C1 segment of cervical spinal cord (tissue), 14 donors: ENCODE data around the gene ZNF780A.
"Not testable (repeated sequence)": the region's sequence is repeated elsewhere in the genome, so short reads cannot be mapped to it uniquely, and the experiment has no call there.

ENCODE experiments used
- DNase-seq, 14 donors: peaks; one replicate each; lab custom pipeline; 2025; lab: John Stamatoyannopoulos, UW

ZNF780A gene

DNA sequence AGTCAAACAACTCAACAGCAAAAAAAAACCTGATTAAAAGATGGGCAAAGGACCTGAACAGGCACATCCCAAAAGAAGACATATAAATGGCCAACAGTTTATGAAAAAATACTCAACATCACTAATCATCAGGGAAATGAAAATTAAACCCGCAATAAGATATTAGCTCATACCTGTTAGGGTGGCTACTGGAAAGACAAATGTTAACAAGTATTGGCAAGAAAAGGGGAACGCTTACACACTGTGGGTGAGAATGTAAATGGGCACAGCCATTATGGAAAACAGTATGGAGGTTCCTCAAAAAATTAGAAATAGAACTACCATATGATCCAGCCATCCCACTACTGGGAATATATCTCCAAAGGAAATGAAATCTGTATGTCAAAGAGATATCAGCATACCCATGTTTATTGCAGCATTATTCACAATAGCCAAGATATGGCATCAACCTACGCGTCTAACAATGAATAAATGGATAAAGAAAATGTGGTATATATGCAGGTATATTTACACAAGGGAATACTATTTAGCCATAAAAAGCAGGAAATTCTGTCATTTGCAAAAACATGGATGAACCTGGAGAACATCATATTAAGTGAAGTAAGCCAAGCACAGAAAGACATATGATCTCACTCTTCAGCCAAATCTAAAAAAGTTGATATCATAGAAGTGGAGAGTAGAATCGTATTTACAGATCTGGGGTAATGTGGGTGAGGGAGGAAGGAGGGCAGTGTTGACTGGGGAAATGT lies 2.3 kb downstream of the ZNF780A start:
- DNase-seq: no peak

DNA sequence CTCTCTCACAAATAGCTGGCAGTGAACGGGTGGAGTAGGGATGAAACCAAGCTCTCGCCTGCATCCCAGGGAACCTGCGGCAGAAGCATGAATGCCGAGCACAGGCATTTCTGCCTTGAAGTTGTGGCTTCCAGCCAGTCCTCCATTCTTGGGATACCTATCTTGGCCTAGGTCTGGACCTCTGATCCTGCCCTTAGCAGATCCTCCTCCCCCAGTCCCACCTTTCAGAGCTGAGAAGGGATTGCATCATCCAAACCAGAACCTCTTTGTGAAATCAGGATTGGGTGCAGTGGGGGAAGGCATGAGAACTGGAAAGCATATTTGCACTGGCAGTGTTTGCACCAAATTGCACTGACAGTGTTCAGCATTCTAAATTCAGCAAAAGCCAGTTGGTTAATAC lies 5.8 kb downstream of the ZNF780A start:
- DNase-seq: no peak

DNA sequence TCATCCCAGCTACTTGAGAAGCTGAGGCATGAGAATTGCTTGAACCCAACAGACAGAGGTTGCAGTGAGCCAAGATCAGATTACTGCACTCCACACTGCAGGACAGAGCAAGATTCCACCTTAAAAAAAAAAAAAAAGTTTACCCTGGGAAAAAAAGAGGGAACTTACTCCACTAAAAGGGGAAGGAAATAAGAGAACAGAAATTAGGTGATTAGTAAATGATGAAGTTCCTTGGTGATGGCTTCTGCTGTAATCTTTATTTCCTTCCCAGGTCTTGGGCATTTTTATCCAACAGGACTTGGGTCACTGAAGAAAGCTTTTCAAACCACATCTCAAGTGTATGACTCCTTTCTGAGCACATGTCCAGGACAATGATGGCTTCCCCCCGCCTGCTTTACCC lies 9.3 kb downstream of the ZNF780A start:
- no peak for DNase-seq

DNA sequence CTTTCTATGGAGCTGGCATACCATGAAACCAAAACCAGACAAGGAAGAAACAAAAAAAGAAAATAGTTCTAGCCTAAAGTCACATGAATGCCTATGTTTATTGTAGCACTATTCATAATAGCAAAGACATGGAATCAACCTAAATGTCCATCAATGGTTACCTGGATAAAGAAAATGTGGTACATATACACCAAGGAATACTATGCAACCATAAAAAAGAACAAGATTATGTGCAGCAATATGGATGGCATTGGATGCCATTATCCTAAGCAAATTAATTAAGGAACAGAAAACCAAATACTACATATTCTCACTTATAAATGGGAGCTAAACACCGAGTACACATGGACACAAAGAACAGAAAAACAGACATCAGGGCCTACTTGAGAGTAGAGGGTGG lies 10.5 kb downstream of the ZNF780A start:
- DNase-seq: no peak

DNA sequence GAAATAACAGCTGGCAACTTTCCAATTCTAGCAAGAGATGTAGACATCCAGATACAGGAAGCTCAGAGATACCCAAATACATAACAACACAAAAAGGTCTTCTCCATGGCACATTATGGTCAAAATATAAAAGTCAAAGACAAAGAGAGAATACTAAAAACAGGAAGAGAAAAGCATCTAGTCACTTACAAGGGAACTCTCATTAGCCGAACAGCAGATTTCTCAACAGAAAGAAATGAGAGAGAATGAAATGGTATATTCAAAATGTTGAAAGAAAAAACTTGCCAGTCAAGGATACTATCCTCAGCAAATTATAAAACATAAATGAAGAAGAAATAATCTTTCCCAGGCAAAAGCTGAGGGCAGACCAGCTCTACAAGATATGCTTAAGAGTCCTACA lies 12.4 kb downstream of the ZNF780A start:
- DNase-seq: no peak

DNA sequence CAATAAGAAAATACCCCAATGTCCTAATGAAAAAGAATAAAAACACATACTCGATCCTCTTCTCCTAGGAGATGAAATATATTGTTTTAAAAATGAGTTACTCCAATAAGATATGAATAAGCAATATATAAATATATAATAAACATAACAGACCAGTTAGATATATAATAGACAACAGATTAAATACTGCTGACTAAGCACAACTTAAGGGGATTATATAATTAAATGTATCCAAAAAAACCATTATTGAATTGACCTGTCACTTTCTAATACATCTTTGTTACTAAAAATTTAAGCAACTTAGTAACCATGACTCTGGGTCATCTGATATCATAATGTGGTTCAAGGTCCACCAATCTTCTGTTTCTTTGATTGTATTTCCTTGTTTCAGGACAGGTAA lies 20.7 kb downstream of the ZNF780A start:
- no peak for DNase-seq

DNA sequence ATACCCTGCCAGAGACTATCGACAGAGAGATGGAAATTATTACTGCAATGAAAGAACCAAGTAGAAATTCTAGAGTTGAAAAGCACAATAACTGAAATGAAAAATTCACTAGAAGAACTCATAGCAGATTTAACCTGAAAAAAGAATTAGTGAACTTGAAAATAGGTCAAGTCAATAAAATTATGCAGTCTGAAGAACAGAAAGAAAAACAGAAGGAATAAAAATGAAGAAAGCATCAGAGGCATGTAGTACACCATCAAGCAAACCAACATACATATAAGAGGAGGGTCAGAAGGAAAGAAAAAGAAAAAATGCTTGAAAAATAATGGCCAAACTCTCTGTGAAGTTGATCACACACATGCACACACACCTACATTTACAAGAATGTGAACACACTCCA lies 31.1 kb downstream of the ZNF780A start:
- DNase-seq: no peak

DNA sequence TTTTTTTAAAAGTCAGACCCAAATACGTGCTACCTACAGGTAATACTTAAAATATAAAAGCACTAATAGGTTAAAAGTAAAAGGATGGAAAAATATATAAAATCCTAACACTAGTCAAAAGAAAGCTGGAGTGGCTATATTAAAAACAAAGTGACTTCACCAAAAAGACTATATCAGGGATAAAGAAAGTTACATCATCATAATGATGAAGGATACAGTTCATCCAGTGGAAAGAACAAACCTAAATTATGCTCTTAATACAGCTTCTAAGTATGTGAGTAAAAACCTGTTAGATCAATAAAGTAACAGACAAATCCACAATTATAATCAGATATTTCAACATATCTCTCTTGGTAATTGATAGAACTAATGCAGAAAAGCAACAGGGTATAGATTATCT lies 33.6 kb downstream of the ZNF780A start:
- DNase-seq: no peak

DNA sequence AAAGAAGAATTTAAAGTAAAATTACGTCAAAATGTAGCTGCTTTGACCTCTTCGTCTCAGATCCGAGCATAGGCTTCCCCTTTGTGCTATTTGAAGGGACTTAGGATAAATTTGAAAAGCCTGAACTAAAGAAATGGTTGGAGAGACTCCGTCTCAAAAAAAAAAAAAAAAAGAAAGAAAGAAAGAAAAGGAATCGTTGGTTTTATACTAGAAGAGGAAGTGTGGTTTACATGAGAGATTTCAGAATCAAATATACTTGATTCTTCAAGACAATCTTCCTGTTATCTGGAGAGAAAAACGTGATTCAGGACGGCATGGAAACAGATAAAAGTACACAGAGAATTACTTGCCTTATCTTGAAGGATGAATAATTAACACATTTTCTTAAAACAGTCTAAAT lies 34.2 kb downstream of the ZNF780A start:
- no peak for DNase-seq

DNA sequence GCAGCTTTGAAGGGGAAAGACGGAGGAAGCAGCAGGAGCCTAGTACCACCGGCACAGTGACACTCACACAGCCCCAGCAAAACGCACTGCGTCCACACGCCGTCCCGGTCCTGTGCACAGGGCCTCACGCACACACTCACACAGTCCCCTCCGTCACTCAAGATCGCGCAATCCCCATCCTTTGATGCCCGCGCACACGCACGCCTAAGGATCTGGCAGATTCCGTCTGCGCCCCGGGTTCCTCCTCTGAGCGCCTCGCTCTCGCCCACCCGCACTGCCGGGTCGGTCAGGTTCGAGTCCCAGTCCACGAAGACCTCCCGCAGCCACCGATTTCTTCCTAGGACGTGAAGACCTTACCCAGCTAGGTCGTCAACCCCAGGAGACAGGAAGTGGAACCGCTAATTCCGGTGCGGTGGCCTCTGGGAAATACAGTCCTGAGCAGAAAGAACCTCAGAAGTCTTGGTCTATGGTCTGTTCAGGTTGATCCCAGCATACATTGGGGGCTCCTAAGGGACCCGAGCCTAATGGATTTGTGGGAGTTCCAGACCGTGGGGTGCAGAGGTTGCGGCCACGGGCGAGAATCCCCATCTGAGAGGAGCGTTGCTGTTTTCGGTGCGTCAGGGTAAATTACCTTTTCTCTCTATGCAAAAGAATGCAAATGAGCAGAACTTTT lies 34.8 kb downstream of the ZNF780A start, which contains the start of gene ZNF780B:
ZNF780B (minus strand) TSS at position 400 of the 673 bp plus-strand sequence. CDS start 5,899 bp downstream, outside the sequence.
- DNase-seq: peak; percentile 0 to 79 (median 56)

DNA sequence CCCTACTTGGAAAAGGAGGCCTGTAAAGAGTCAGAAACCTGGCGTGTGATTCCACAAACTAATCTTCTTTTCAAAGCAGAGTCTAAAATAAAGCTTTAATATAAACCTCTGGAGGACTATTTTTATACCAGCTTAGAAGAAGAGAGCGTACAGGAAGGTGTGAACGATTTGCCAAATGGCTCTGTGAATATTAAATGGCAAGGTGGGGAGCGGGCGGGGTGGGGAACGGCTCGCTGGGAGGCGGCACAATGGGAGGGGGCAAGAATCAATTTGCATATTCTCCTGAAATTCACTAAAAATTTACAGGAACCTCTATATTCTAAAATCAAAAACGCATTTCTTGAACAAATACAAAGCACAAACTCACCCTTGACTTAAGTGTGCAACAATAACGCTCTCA lies 35.7 kb downstream of the ZNF780A start:
- peak in 1 of 14 donors; percentile 0 for DNase-seq

DNA sequence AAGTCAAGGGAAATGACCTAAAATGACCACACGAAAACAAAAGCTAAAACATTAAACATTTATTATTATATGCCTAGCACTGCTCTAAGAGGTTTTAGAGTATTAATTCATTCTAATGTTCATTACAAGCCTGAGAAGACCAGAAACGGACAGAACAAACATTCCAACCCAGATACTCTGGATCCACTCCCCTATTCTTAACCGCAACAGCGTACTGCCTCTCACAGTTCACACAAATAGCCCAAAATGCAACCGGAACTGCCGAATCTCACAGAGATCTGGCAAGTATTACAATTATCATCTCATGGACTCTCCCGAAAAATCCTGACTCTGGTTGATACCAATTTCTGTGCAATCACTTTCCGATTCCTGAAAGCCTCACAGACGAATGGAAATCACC lies 36.1 kb downstream of the ZNF780A start:
- DNase-seq: no peak

DNA sequence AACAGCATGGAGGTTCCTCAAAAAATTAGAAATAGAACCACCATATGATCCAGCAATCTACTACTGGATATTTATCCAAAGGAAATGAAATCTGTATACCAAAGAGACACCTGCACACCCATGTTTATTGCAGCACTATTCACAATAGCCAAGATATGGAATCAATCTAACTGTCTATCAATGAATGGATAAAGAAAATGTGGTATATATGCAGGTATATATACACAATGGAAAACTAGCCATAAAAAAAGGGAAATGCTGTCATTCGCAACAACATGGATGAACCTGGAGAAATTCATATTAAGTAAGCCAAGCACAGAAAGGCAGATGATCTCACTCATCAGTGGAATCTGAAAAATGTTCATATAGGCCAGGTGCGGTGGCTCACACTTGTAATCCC lies 37.3 kb downstream of the ZNF780A start:
- DNase-seq: no peak

DNA sequence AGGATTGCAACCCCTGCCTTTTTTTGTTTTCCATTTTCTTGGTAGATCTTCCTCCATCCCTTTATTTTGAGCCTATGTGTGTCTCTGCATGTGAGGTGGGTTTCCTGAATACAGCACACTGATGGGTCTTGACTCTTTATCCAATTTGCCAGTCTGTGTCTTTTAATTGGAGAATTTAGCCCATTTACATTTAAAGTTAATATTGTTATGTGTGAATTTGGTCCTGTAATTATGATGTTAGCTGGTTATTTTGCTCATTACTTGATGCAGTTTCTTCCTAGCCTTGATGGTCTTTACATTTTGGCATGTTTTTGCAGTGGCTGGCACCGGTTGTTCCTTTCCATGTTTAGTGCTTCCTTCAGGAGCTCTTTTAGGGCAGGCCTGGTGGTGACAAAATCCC lies 49.0 kb downstream of the ZNF780A start:
- DNase-seq: not testable (repeated sequence)

DNA sequence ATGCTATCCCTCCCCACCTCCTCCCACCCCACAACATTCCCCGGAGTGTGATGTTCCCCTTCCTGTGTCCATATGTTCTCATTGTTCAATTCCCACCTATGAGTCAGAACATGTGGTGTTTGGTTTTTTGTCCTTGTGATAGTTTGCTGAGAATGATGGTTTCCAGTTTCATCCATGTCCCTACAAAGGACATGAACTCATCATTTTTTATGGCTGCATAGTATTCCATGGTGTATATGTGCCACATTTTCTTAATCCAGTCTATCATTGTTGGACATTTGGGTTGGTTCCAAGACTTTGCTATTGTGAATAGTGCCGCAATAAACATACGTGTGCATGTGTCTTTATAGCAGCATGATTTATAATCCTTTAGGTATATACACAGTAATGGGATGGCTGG lies 52.7 kb downstream of the ZNF780A start:
- DNase-seq: not testable (repeated sequence)

DNA sequence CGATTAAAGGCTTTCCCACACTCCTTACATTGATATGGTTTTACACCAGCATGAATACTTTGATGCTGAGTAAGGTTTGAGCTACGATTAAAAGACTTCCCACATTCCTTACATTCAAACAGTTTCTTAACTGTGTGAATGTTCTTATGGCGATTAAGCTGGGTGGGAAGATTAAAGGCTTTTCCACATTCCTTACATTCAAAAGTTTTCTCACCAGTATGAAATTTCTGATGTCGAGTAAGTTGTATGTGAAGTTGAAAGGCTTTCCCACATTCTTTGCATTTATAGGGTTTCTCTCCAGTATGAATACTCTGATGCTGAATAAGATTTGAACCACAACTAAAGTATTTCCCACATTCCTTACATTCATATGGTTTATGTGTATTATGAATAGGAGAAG lies 54.7 kb downstream of the ZNF780A start:
- no peak for DNase-seq

DNA sequence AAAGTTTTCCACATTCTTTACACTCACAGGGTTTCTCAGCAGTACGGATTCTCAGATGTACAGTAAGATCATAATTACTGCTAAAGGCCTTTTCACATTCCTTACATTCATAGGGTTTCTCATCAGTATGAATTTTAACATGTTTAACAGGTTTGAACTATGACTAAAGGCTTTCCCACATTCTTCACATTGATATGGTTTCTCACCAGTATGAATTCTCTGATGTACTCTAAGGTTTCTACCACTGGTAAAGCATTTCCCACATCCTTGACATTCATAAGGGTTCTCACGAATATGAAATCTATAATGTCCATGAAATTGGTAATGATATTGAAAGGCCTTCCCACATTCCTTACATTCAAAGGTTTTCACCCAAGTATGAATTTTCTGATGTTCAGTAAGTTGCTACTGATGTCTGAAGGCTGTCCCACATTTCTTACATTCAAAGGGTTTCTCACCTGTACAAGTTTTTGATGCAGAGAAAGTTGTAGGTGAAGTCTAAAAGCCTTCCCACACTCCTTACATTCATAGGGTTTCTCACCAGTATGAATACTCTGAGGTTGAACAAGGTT lies 56.7 kb downstream of the ZNF780A start:
- no peak for DNase-seq

DNA sequence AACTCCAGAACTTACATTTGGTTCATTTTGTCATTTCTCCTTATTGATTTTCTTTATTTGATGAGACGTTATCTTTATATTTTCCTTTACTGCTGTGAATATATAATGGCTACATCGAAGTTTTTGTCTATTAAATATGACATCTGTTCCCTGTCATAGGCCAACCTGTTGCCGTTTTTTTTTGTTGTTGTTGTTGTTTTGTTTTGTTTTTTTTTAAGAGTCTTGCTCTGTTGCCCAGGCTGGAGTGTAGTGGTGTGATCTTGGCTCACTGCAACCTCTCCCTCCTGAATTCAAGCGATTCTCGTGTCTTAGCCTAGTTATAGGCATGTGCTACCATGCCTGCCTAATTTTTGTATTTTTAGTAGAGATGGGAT lies 64.2 kb downstream of the ZNF780A start:
- DNase-seq: no peak

DNA sequence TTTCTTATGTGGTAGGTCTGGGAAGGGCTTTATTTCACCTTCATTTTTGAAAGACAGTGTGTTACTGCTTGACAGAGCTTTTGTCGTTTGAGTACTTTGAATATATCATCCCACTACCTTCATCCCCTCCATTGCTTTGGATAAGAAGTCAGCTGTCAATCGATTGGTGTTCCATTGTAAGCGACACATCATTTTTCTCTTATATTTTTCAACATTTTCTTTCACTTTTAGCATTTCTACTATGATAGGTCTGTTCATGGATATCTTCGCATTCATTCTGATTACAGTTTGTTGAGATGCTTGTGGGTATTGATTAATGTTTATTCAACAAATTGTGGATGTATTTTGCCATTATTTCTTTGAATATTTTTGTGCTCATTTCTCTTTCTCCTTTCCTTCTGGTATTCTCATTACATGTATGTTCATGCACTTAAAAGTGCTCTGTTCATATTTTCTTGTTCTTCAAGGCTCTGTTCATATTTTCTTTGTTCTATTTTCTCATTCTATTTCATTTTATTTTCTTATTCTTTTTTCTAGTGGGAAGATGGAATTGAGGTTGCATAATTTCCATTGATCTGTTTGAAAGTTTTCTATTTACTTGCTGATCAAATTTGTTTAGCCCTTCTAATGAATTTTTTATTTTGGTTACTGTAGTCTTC lies 64.7 kb downstream of the ZNF780A start:
- DNase-seq: no peak

DNA sequence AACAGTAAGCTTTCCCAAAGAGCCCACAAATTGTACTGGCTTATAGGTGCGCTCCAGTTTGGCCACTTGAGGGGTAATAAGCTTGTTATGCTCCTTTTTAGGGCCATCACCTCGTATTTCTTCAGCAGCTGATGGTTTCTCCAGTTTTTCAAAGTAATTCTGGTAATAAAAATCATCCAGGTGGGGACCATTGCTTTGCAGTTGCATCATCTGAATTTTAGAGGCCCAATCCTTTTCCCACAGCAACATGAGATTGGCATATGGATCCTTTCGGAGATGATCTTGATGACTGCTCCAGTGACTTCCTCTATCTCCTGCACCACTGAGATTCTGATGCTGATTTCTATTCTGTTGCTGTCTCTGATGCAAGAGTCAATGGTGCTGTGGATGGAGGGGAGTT lies 66.8 kb downstream of the ZNF780A start:
- no peak for DNase-seq
